ENCODE measurements around the gene SMIM10. TPM values are rescaled to one million over a fixed set of nuclear protein-coding genes. Genes with fewer than 3 reads are reported as not detected.
"Not testable (repeated sequence)": the region's sequence is repeated elsewhere in the genome, so short reads cannot be mapped to it uniquely, and the experiment has no call there.

Gene SMIM10
- total RNA-seq: 1 to 10 TPM in 1 of 5 donors, under 1 TPM in 2, not detected in 2; 0.45 to 2.4 (median 0.58) TPM
- 10 to 100 TPM in 2 of 3 donors, 1 to 10 TPM in 1; 5.6 to 13.1 (median 12.5) TPM for polyA plus RNA-seq
- long read RNA-seq, donor 1: 0 reads
- long read RNA-seq, donor 2: 0 reads
- long read RNA-seq, donor 3, partial matches to known transcripts: 0 of 1 reads
- long read RNA-seq, donor 3, other reads (novel, unspliced or antisense): 0 of 1 reads
- long read RNA-seq, donor 4, partial matches to known transcripts: 0 of 1 reads
- long read RNA-seq, donor 4, other reads (novel, unspliced or antisense): 0 of 1 reads
- long read RNA-seq, donor 5, transcript SMIM10-201 (1 exons, 1,536 nt): major isoform, 8 of 8 reads
- long read RNA-seq, donor 5, partial matches to known transcripts: 0 of 8 reads
- long read RNA-seq, donor 5, other reads (novel, unspliced or antisense): 0 of 8 reads
- long read RNA-seq, donor 6, transcript SMIM10-201 (1 exons, 1,536 nt): major isoform, 5 of 5 reads
- long read RNA-seq, donor 6, partial matches to known transcripts: 0 of 5 reads
- long read RNA-seq, donor 6, other reads (novel, unspliced or antisense): 0 of 5 reads
- long read RNA-seq, donor 7, transcript SMIM10-201 (1 exons, 1,536 nt): major isoform, 10 of 10 reads
- long read RNA-seq, donor 7, partial matches to known transcripts: 0 of 10 reads
- long read RNA-seq, donor 7, other reads (novel, unspliced or antisense): 0 of 10 reads
- long read RNA-seq, donor 8, transcript SMIM10-201 (1 exons, 1,536 nt): major isoform, 5 of 5 reads
- long read RNA-seq, donor 8, partial matches to known transcripts: 0 of 5 reads
- long read RNA-seq, donor 8, other reads (novel, unspliced or antisense): 0 of 5 reads
- long read RNA-seq, donor 9, transcript SMIM10-201 (1 exons, 1,536 nt): major isoform, 6 of 6 reads
- long read RNA-seq, donor 9, partial matches to known transcripts: 0 of 6 reads
- long read RNA-seq, donor 9, other reads (novel, unspliced or antisense): 0 of 6 reads
- long read RNA-seq, donor 10, partial matches to known transcripts: 0 of 1 reads
- long read RNA-seq, donor 10, other reads (novel, unspliced or antisense): 0 of 1 reads

GRCh38 chrX:134990801-134991481 lies at the start of gene SMIM10:
Gene SMIM10 (plus strand): TSS chrX:134990991. CDS start chrX:134991096, 105 bp downstream.
- H3K4me1 ChIP-seq: peaks cover 0 to 11% (median 0%) of the 10 kb centered on the region in 4 donors
- peak; percentile 55 to 83 for DNase-seq
- peaks cover 0 to 11% (median 0%) of the 10 kb centered on the region in 3 donors for H3K27me3 ChIP-seq
- no peaks in the 10 kb centered on the region for H3K36me3 ChIP-seq
- no peaks in the 10 kb centered on the region for H3K9me3 ChIP-seq
- peak within 1 kb of the TSS; percentile 43 to 50 (median 48) for H3K4me3 ChIP-seq
- TF ChIP-seq POLR2AphosphoS5 (IDR thresholded peaks at IDR 0.05): peak in 1 of 3 donors; percentile 49
- TF ChIP-seq, protein P1, sequence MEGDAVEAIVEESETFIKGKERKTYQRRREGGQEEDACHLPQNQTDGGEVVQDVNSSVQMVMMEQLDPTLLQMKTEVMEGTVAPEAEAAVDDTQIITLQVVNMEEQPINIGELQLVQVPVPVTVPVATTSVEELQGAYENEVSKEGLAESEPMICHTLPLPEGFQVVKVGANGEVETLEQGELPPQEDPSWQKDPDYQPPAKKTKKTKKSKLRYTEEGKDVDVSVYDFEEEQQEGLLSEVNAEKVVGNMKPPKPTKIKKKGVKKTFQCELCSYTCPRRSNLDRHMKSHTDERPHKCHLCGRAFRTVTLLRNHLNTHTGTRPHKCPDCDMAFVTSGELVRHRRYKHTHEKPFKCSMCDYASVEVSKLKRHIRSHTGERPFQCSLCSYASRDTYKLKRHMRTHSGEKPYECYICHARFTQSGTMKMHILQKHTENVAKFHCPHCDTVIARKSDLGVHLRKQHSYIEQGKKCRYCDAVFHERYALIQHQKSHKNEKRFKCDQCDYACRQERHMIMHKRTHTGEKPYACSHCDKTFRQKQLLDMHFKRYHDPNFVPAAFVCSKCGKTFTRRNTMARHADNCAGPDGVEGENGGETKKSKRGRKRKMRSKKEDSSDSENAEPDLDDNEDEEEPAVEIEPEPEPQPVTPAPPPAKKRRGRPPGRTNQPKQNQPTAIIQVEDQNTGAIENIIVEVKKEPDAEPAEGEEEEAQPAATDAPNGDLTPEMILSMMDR (IDR thresholded peaks at IDR 0.05): no peak
- no peak for TF ChIP-seq POLR2A (IDR thresholded peaks at IDR 0.05)
- no peak for TF ChIP-seq EP300 (IDR thresholded peaks at IDR 0.05)
- intact Hi-C loops (cut with DNase I; ENCODE audit: low total_unique reads): no loop called here
- H3K27ac ChIP-seq: peak within 1 kb of the TSS in 3 of 5 donors; percentile 38 to 67 (median 64)
- 1 to 40% (median 6%) methylated on average over 32 to 45 of the region's 45 CpGs for WGBS, 5 donors

DNA sequence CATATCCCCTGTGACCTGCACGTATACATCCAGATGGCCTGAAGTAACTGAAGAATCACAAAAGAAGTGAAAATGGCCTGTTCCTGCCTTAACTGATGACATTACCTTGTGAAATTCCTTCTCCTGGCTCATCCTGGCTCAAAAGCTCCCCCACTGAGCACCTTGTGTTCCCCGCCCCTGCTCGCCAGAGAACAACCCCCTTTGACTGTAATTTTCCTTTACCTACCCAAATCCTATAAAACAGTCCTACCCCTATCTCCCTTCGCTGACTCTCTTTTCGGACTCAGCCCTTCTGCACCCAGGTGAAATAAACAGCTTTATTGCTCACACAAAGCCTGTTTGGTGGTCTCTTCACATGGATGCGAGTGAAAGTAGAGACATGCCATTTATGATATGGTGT lies 44.4 kb upstream of the SMIM10 start:
- H3K36me3 ChIP-seq; H3K4me3 ChIP-seq; H3K4me1 ChIP-seq; intact Hi-C loops (cut with DNase I; ENCODE audit: low total_unique reads); H3K27ac ChIP-seq; H3K9me3 ChIP-seq; DNase-seq; H3K27me3 ChIP-seq: not testable (repeated sequence)
- WGBS, 5 donors: 81 to 100% (median 90%) methylated on average over 3 to 6 of the region's 6 CpGs

GRCh38 chrX:134948333-134949241 lies 42.2 kb upstream of the SMIM10 start:
- Histone ChIP-seq H3K27me3 (no peaks in the 10 kb centered on the region), H3K4me3 (no peak overlapping the region), H3K36me3 (no peaks in the 10 kb centered on the region), H3K9me3 (no peaks in the 10 kb centered on the region), H3K27ac (no peak overlapping the region), H3K4me1 (no peaks in the 10 kb centered on the region)
- WGBS, 5 donors: 36 to 50% (median 46%) methylated on average over 3 of the region's 3 CpGs
- intact Hi-C loops (cut with DNase I; ENCODE audit: low total_unique reads): no loop called here
- DNase-seq: peak in 1 of 2 donors; percentile 11
- no peak for TF ChIP-seq EP300 (IDR thresholded peaks at IDR 0.05)
- TF ChIP-seq POLR2AphosphoS5 (IDR thresholded peaks at IDR 0.05): no peak
- TF ChIP-seq, protein P1 (IDR thresholded peaks at IDR 0.05): no peak
- no peak for TF ChIP-seq POLR2A (IDR thresholded peaks at IDR 0.05)

DNA sequence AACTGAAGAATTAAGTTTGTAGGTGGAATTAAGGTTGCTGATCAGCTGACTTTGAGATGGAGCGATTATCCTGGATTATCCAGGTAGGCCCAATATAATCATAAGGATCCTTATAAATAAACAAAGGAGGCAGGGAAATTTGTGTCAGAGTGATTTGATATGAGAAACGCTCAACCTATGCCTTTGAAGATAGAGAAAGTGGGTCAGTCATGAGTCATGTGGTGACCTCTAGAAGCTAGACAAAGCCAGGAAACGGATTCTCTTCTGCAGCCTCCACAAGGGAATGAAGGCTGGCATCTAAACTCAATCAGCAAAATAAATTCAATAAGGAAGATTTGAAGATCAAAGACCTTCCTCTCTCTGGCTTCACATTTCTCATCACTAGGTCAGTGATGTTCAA lies 41.5 kb upstream of the SMIM10 start:
- Histone ChIP-seq H3K4me1 (no peaks in the 10 kb centered on the region), H3K4me3 (no peak overlapping the region), H3K36me3 (no peaks in the 10 kb centered on the region), H3K27ac (no peak overlapping the region), H3K9me3 (no peaks in the 10 kb centered on the region), H3K27me3 (no peaks in the 10 kb centered on the region)
- TF ChIP-seq POLR2AphosphoS5 (IDR thresholded peaks at IDR 0.05) (no peak), POLR2A (IDR thresholded peaks at IDR 0.05) (no peak), EP300 (IDR thresholded peaks at IDR 0.05) (no peak)
- TF ChIP-seq, protein P1 (IDR thresholded peaks at IDR 0.05): no peak
- no peak for DNase-seq
- intact Hi-C loops (cut with DNase I; ENCODE audit: low total_unique reads): no loop called here
- 42 to 67% (median 48%) methylated on average over 3 of the region's 3 CpGs for WGBS, 5 donors

Measured in stomach (tissue), 19 donors.